HCT116 (cell line): ENCODE data around the gene ARF1. TPM values are rescaled to one million over a fixed set of nuclear protein-coding genes. Genes with fewer than 3 reads are reported as not detected.

Experiments
- ATAC-seq: fragments of 200-7000 bp; cut with Tn5 transposase; 2 replicates; pipeline ENCODE4 v1.9.1; 2020; ENCODE audit warnings: mild to moderate bottlenecking, moderate library complexity
- BruUV-seq: library from RNA; stranded (reverse); fragments of 400-500 nt; replicated peaks from 2 replicates; lab custom pipeline; 2021; lab: Mats Ljungman, UMichigan
- CTCF ChIA-PET: fragments of 300-600 bp; sonication (Branson Sonifier 250); formaldehyde crosslinking; loops from one replicate; lab custom pipeline; 2021; ENCODE audit warnings: antibody characterized with exemption; lab: Charles Lee
- POLR2A ChIA-PET: fragments of 300-600, 350-600 bp; sonication (Branson Sonifier 250); formaldehyde crosslinking; loops from one replicate; lab custom pipeline; 2021; ENCODE audit warnings: antibody characterized with exemption; lab: Charles Lee
- RAD21 ChIA-PET, 2 experiments: fragments of 300-600 bp; sonication (Branson Sonifier 250); formaldehyde crosslinking; loops; one replicate each; lab custom pipeline; 2023; ENCODE audit warnings: low total read pairs in 2 of 2; ENCODE audit not compliant: uncharacterized antibody in 2 of 2, unreplicated experiment in 2 of 2, low non-redundant PET in 1 of 2; lab: Charles Lee
- DNase-seq: peaks from one replicate; pipeline ENCODE4 v3.0.0-alpha.2; 2010; ENCODE audit warnings: low read depth, low spot score
- H2AFZ ChIP-seq: fragments of 200-600 bp; shearing (Covaris generic), sonication (generic); 2 replicates; pipeline ENCODE4 v1.6.1; 2017; ENCODE audit warnings: low read depth, mixed run types, mixed read lengths, antibody characterized with exemption, low read length; ENCODE audit not compliant: poor library complexity, severe bottlenecking
- H3K27ac ChIP-seq: 2 replicates; pipeline ENCODE4 v1.5.1; 2012; ENCODE audit warnings: low read depth, low read length
- H3K27me3 ChIP-seq: fragments of 200-600 bp; sonication (generic); 2 replicates; pipeline ENCODE4 v1.6.1; 2016; ENCODE audit warnings: mixed run types, low read length, mixed read lengths; ENCODE audit not compliant: insufficient read depth
- H3K36me3 ChIP-seq, 2 experiments: fragments of 200-500 bp in 1 of 2; fragments of 200-600 bp in 1 of 2; sonication (Bioruptor generic) in 1 of 2; sonication (generic) in 1 of 2; 2 replicates each; pipeline versions ENCODE4 v1.5.1 to v1.6.1; 2014 to 2016; ENCODE audit warnings: low read length in 2 of 2, inconsistent platforms in 1 of 2, mixed read lengths in 1 of 2, mixed run types in 1 of 2; ENCODE audit not compliant: insufficient read depth in 2 of 2, control insufficient read depth in 1 of 2
- H3K4me1 ChIP-seq, 2 experiments: fragments of 200-600 bp in 1 of 2; sonication (generic) in 1 of 2; 2 replicates each; pipeline versions ENCODE4 v1.5.1 to v1.6.1; 2012 to 2017; ENCODE audit warnings: low read length in 2 of 2, inconsistent platforms in 1 of 2, mild to moderate bottlenecking in 1 of 2, mixed read lengths in 1 of 2, mixed run types in 1 of 2, moderate library complexity in 1 of 2; ENCODE audit not compliant: insufficient read depth in 2 of 2, control insufficient read depth in 1 of 2
- H3K4me2 ChIP-seq: fragments of 200-600 bp; sonication (generic); 2 replicates; pipeline ENCODE4 v1.6.1; 2017; ENCODE audit warnings: mixed run types, low read length, mixed read lengths
- H3K4me3 ChIP-seq, 2 experiments: fragments of 200-600 bp in 1 of 2; sonication (generic) in 1 of 2; replicated peaks in 1 of 2; 2 replicates each; pipeline ENCODE4 v1.5.1; 2011 to 2016; ENCODE audit warnings: low read length in 2 of 2, control low read depth in 1 of 2, low read depth in 1 of 2, mild to moderate bottlenecking in 1 of 2, mixed read lengths in 1 of 2, mixed run types in 1 of 2
- H3K79me2 ChIP-seq: fragments of 200-600 bp; sonication (generic); 2 replicates; pipeline ENCODE4 v1.6.1; 2017; ENCODE audit warnings: mild to moderate bottlenecking, mixed run types, low read length, moderate library complexity, mixed read lengths; ENCODE audit not compliant: insufficient read depth
- H3K9ac ChIP-seq: fragments of 200-600 bp; sonication (generic); 2 replicates; pipeline ENCODE4 v1.6.1; 2016; ENCODE audit warnings: low read length, mixed read lengths
- H3K9me2 ChIP-seq: fragments of 200-600 bp; sonication (generic), shearing (Covaris generic); 2 replicates; pipeline ENCODE4 v1.6.1; 2017; ENCODE audit warnings: mixed run types, mild to moderate bottlenecking, moderate library complexity; ENCODE audit not compliant: insufficient read depth
- H3K9me3 ChIP-seq, 2 experiments: fragments of 200-500 bp in 1 of 2; fragments of 200-600 bp in 1 of 2; sonication (Bioruptor generic) in 1 of 2; sonication (generic) in 1 of 2; 2 replicates each; pipeline ENCODE4 v1.6.1; 2014 to 2017; ENCODE audit warnings: low read length in 2 of 2, mixed read lengths in 2 of 2, inconsistent platforms in 1 of 2, low read depth in 1 of 2, mild to moderate bottlenecking in 1 of 2, mixed run types in 1 of 2, moderate library complexity in 1 of 2; ENCODE audit not compliant: control insufficient read depth in 1 of 2, insufficient read depth in 1 of 2
- H4K20me1 ChIP-seq: fragments of 200-600 bp; sonication (generic), shearing (Covaris generic); 2 replicates; pipeline ENCODE4 v1.6.1; 2017; ENCODE audit warnings: mixed run types, mild to moderate bottlenecking, moderate library complexity; ENCODE audit not compliant: insufficient read depth
- CTCF ChIP-seq, 3 experiments: fragments of 200-600 bp in 1 of 3; sonication (generic) in 1 of 3; IDR thresholded peaks in 2 of 3; conservative IDR thresholded peaks in 1 of 3; 2 replicates each; pipeline ENCODE4 v1.5.1; 2012 to 2017; ENCODE audit warnings: low read depth in 2 of 3, low read length in 2 of 3, antibody characterized with exemption in 1 of 3, borderline replicate concordance in 1 of 3, control low read depth in 1 of 3, mild to moderate bottlenecking in 1 of 3, mixed read lengths in 1 of 3, mixed run types in 1 of 3, moderate library complexity in 1 of 3; ENCODE audit not compliant: insufficient read depth in 1 of 3
- FOSL1 ChIP-seq: IDR thresholded peaks from 2 replicates; pipeline ENCODE4 v1.6.1; 2012; ENCODE audit warnings: low read depth
- intact Hi-C: fragments of 100-400 bp; cut with micrococcal nuclease; formaldehyde crosslinking; loops from 2 replicates; pipeline ENCODE4 v1.10.0; 2022
- microRNA-seq: library from miRNA; unstranded; fragments of <30 nt; microRNA quantifications from one replicate; pipeline ENCODE4, GENCODE V29; 2016; ENCODE audit warnings: borderline number of aligned reads
- total RNA-seq: library from RNA; stranded (reverse); gene quantifications from one replicate; pipeline ENCODE4 v1.2.1, GENCODE V29; 2021; ENCODE audit not compliant: unreplicated experiment

ARF1 gene
- total RNA-seq, 1 experiment from 2014 or later = 394 TPM

GRCh38 chr1:228148196-228148861, 65.8 kb downstream of the ARF1 start:
- TF ChIP-seq CTCF (IDR thresholded peaks at IDR 0.05 in 2 of 3, conservative IDR thresholded peaks at IDR 0.05 in 1 of 3; ENCODE audit: borderline replicate concordance in 1 of 3, insufficient read depth in 1 of 3, low read depth in 2 of 3, low read length in 2 of 3) (0 out of 6 replicates have a peak, but pooled peaks of 1 of the 3 experiments have one; percentile 10), FOSL1 (no peak)
- Histone ChIP-seq H2AFZ (no peak overlapping the region), H3K9me2 (no peaks in the 10 kb centered on the region), H3K4me2 (no peak overlapping the region), H3K36me3 (0 out of 4 replicates have a peak, but pooled peaks cover 0 to 6% of the 10 kb centered on the region in 2 experiments), H3K27me3 (no peaks in the 10 kb centered on the region), H3K4me3 (no peak overlapping the region), H3K9me3 (no peaks in the 10 kb centered on the region), H3K79me2 (peaks cover 27% of the 10 kb centered on the region), H4K20me1 (no peaks in the 10 kb centered on the region), H3K4me1 (no peaks in the 10 kb centered on the region), H3K9ac (no peak overlapping the region), H3K27ac (no peak overlapping the region; the same call in 1 of the 2 replicates)
- peak; percentile 23; the same call in 1 of the 2 replicates for ATAC-seq
- ChIA-PET CTCF (no interaction called here), RAD21 (no interaction called here), POLR2A (no interaction called here)
- BruUV-seq = no TSS peak
- intact Hi-C loops = no loop called here
- no peak for DNase-seq

Small RNA genes within 50 kb of the gene (microRNA-seq; reads per million reads assigned to microRNA genes)
- gene MIR3620 = not detected

Other genes with a start within 250 kb of the ARF1 start
- gene WNT9A, start 134.8 kb upstream of the ARF1 start, total RNA-seq = 5.6 TPM
- 3.7 TPM for gene WNT3A, start 75.7 kb upstream of the ARF1 start, total RNA-seq
- 26.1 TPM for gene C1orf35, start 20.6 kb downstream of the ARF1 start, total RNA-seq
- gene MRPL55, start 26.6 kb downstream of the ARF1 start, total RNA-seq = 57.1 TPM
- 145 TPM for gene GUK1, start 57.6 kb downstream of the ARF1 start, total RNA-seq
- 0.76 TPM for gene GJC2, start 67.2 kb downstream of the ARF1 start, total RNA-seq
- gene IBA57, start 83.1 kb downstream of the ARF1 start, total RNA-seq = 11.6 TPM
- gene OBSCN, start 125.3 kb downstream of the ARF1 start, total RNA-seq = 16.6 TPM